Hematopoietic multipotent progenitor cell (in vitro differentiated cells): Measurements from ENCODE around the gene FRMD4A. TPM values are rescaled to one million over a fixed set of nuclear protein-coding genes. Genes with fewer than 3 reads are reported as not detected.
A peak's percentile ranks its signal among the peaks of the same experiment; 100 is the strongest.

Experiments used
- DNase-seq, 3 donors: peaks; one replicate each; pipeline ENCODE4 v3.0.0-alpha.2; 2011 to 2015; ENCODE audit warnings: low read depth in 2 of 3, low spot score in 2 of 3
- total RNA-seq: library from RNA; depleted of rRNA; stranded (reverse); fragments of >200 nt; gene quantifications from one replicate; pipeline ENCODE4 v1.2.3, GENCODE V29; 2012

The FRMD4A gene
- total RNA-seq, 1 donor: 0.54 TPM

GRCh38 chr10:13699216-13699615 is 631.5 kb downstream of the FRMD4A start:
- DNase-seq: no peak

- no peak for DNase-seq
Measured at GRCh38 chr10:13698217-13698616, 632.5 kb downstream of the FRMD4A start.

GRCh38 chr10:13696071-13696470 is 634.7 kb downstream of the FRMD4A start:
- DNase-seq: peak in 1 of 3 donors; percentile 53

- no peak for DNase-seq
Measured at GRCh38 chr10:13695588-13695987, 635.1 kb downstream of the FRMD4A start.

- peak in 1 of 3 donors; percentile 39 for DNase-seq
Measured at GRCh38 chr10:13693783-13694700, 636.7 kb downstream of the FRMD4A start.

- DNase-seq: no peak
Measured at GRCh38 chr10:13690281-13690825, 640.4 kb downstream of the FRMD4A start.

- DNase-seq: no peak
Measured at GRCh38 chr10:13686331-13686752, 644.4 kb downstream of the FRMD4A start.

GRCh38 chr10:13685885-13686284 is 644.8 kb downstream of the FRMD4A start:
- DNase-seq: no peak

GRCh38 chr10:13684806-13685482 is 645.8 kb downstream of the FRMD4A start:
- no peak for DNase-seq

- no peak for DNase-seq
Measured at GRCh38 chr10:13684252-13684791, 646.4 kb downstream of the FRMD4A start.

- no peak for DNase-seq
Measured at GRCh38 chr10:13683017-13683416, 647.7 kb downstream of the FRMD4A start.

- DNase-seq: no peak
Measured at GRCh38 chr10:13681960-13682359, 648.8 kb downstream of the FRMD4A start.

- no peak for DNase-seq
Measured at GRCh38 chr10:13681528-13681927, 649.2 kb downstream of the FRMD4A start.

- DNase-seq: no peak
Measured at GRCh38 chr10:13681095-13681494, 649.6 kb downstream of the FRMD4A start.

GRCh38 chr10:13678101-13678843 is 652.5 kb downstream of the FRMD4A start:
- DNase-seq: no peak

- no peak for DNase-seq
Measured at GRCh38 chr10:13674645-13675588, 655.8 kb downstream of the FRMD4A start.

- DNase-seq: no peak
Measured at GRCh38 chr10:13673156-13673555, 657.6 kb downstream of the FRMD4A start.

- DNase-seq: no peak
Measured at GRCh38 chr10:13672548-13672947, 658.2 kb downstream of the FRMD4A start.

- no peak for DNase-seq
Measured at GRCh38 chr10:13671904-13672303, 658.8 kb downstream of the FRMD4A start.
